Esophagus (tissue), 2 donors: ENCODE results near the gene EIF2S3. TPM values are rescaled to one million over a fixed set of nuclear protein-coding genes. Genes with fewer than 3 reads are reported as not detected.
"Not testable (repeated sequence)": the region's sequence is repeated elsewhere in the genome, so short reads cannot be mapped to it uniquely, and the experiment has no call there.

Experiments used
- H3K27ac ChIP-seq, 2 donors: one replicate each; pipeline ENCODE4 v1.5.1; 2013; ENCODE audit warnings: low read depth in 2 of 2, mild to moderate bottlenecking in 2 of 2, inconsistent platforms in 1 of 2, low read length in 1 of 2, moderate library complexity in 1 of 2
- H3K27me3 ChIP-seq, 2 donors: one replicate each; pipeline ENCODE4 v1.6.1; 2013; ENCODE audit warnings: low read length in 2 of 2, control low read depth in 1 of 2, mild to moderate bottlenecking in 1 of 2; ENCODE audit not compliant: insufficient read depth in 2 of 2, control insufficient read depth in 1 of 2
- H3K36me3 ChIP-seq, 2 donors: one replicate each; pipeline ENCODE4 v1.6.1; 2013; ENCODE audit warnings: low read length in 1 of 2; ENCODE audit not compliant: control insufficient read depth in 2 of 2, insufficient read depth in 2 of 2
- H3K4me1 ChIP-seq, 2 donors: one replicate each; pipeline ENCODE4 v1.6.1; 2013; ENCODE audit warnings: low read length in 1 of 2; ENCODE audit not compliant: control insufficient read depth in 2 of 2, insufficient read depth in 2 of 2
- H3K4me3 ChIP-seq, 2 donors: one replicate each; pipeline ENCODE4 v1.5.1; 2013; ENCODE audit warnings: low read length in 2 of 2, mild to moderate bottlenecking in 2 of 2, low read depth in 1 of 2, moderate library complexity in 1 of 2
- H3K9me3 ChIP-seq, 2 donors: one replicate each; pipeline ENCODE4 v1.6.1; 2013; ENCODE audit warnings: mild to moderate bottlenecking in 2 of 2, low read depth in 1 of 2, low read length in 1 of 2, moderate library complexity in 1 of 2; ENCODE audit not compliant: control insufficient read depth in 2 of 2, insufficient read depth in 1 of 2
- WGBS, 2 donors: extraction: QIAGEN DNeasy Blood & Tissue Kit; methylation state at CpG; one replicate each; pipeline ENCODE4 v1.1.7; 2013; 5-methylcytosine and 5-hydroxymethylcytosine counted together
- polyA plus RNA-seq, 2 donors: library from polyadenylated mRNA; stranded (reverse); fragments of 200-250 nt; gene quantifications; one replicate each; pipeline ENCODE4 v1.2.3, GENCODE V29; 2013
- donor health status: healthy with polysubstance abuse.
- donor health status: Bipolar disorder and iron deficiency.

Gene EIF2S3
- polyA plus RNA-seq, 2 donors, result 30.4 to 57.3 TPM

DNA sequence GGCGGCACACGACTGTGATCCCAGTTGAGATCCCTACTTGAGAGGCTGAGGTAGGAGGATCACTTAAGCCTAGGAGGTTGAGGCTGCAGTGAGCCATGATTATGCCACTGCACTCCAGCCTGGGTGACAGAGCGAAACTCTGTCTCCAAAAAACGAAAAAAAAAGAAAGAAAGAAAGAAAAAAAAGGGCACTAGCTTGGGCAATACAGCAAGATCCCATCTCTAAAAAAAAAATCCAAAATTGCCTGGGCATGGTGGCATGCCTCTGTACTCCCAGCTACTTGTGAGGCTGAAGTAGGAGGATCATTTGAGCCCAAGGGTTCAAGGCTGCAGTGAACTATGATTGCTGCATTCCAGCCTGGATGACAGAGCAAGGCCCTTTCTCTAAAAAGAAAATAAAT is 17.0 kb upstream of the EIF2S3 start:
- H3K9me3 ChIP-seq, result no peaks in the 10 kb centered on the region
- H3K4me1 ChIP-seq, result no peaks in the 10 kb centered on the region
- no peaks in the 10 kb centered on the region for H3K36me3 ChIP-seq
- H3K27me3 ChIP-seq, result no peaks in the 10 kb centered on the region
- H3K27ac ChIP-seq, result no peak overlapping the region
- no peak overlapping the region for H3K4me3 ChIP-seq
- 71 to 80% methylated on average over 4 of the region's 4 CpGs for WGBS, 2 donors

DNA sequence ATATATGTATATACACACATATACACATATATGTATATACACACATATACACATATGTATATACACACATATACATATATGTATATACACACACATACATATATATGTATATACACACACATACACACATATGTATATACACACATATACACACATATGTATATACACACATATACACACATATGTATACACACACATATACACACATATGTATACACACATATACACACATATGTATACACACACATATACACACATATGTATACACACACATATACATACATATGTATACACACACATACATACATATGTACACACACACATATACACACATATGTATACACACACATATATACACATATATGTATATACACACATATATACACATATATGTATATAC is 8.7 kb upstream of the EIF2S3 start:
- H3K9me3 ChIP-seq, H3K27ac ChIP-seq, H3K36me3 ChIP-seq, H3K27me3 ChIP-seq, H3K4me3 ChIP-seq, H3K4me1 ChIP-seq: not testable (repeated sequence)

DNA sequence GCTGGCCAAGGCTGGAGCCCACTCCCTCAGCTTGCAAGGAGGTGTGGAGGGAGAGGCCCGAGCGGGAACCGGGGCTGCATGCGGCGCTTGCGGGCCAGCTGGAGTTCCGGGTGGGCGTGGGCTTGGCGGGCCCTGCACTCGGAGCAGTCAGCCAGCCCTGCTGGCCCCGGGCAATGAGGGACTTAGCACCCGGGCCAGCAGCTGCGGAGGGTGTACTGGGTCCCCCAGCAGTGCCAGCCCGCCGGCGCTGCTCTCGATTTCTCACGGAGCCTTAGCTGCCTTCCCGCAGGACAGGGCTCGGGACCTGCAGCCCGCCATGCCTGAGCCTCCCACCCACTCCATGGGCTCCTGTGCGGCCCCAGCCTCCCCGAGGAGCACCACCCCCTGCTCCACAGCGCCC is 5.1 kb upstream of the EIF2S3 start:
- not testable (repeated sequence) for H3K27me3 ChIP-seq, H3K4me3 ChIP-seq, H3K36me3 ChIP-seq, H3K27ac ChIP-seq, H3K9me3 ChIP-seq, H3K4me1 ChIP-seq
- 92 to 94% methylated on average over 13 to 24 of the region's 24 CpGs for WGBS, 2 donors

DNA sequence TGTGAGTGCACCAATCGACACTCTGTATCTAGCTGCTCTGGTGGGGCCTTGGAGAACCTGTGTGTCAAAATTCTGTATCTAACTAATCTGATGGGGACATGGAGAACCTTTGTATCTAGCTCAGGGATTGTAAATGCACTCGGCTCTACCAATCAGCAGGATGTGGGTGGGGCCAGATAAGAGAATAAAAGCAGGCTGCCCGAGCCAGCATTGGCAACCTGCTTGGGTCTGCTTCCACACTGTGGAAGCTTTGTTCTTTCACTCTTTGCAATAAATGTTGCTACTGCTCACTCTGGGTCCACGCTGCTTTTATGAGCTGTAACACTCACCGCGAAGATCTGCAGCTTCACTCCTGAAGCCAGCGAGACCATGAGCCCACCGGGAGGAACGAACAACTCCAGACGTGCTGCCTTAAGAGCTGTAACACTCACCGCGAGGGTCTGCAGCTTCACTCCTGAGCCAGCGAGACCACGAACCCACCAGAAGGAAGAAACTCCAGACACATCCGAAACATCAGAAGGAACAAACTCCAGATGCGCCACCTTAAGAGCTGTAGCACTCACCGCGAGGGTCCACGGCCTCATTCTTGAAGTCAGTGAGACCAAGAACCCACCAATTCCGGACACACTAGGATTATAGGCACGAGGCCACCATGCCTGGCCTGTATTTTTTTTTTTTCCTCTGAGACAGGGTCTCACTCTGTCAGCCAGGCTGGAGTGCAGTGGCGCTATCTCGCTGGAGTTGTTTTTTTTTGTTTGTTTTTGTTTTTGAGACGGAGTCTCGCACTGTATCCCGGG is 4.0 kb upstream of the EIF2S3 start:
- not testable (repeated sequence) for H3K36me3 ChIP-seq, H3K9me3 ChIP-seq, H3K27me3 ChIP-seq, H3K4me1 ChIP-seq, H3K4me3 ChIP-seq, H3K27ac ChIP-seq
- WGBS, 2 donors, result 79 to 85% methylated on average over 22 to 26 of the region's 26 CpGs

DNA sequence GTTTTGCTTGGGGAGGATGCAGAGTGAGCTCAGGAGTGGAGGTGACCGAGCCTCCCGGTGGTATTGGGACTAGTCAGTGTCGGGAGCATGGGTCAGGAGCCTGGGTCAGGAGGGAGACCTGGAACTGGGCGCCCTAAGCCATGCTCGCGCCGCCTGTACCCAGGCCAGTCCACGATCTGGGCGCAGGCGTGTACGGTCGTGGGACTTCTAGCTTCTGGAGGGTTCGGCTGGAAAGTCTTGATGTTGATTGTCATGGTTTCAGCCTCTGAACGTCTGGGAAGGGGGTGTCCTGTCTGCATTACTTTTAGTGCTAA is 244 bp downstream of the EIF2S3 start:
- peaks cover 0 to 5% of the 10 kb centered on the region in 2 donors for H3K36me3 ChIP-seq
- H3K4me1 ChIP-seq, result no peaks in the 10 kb centered on the region
- peak overlapping the region in 1 of 2 donors; percentile 93 for H3K4me3 ChIP-seq
- H3K27ac ChIP-seq, result peak overlapping the region; percentile 94 to 97
- no peaks in the 10 kb centered on the region for H3K27me3 ChIP-seq
- no peaks in the 10 kb centered on the region for H3K9me3 ChIP-seq
- 1 to 2% methylated on average over 13 to 14 of the region's 14 CpGs for WGBS, 2 donors

DNA sequence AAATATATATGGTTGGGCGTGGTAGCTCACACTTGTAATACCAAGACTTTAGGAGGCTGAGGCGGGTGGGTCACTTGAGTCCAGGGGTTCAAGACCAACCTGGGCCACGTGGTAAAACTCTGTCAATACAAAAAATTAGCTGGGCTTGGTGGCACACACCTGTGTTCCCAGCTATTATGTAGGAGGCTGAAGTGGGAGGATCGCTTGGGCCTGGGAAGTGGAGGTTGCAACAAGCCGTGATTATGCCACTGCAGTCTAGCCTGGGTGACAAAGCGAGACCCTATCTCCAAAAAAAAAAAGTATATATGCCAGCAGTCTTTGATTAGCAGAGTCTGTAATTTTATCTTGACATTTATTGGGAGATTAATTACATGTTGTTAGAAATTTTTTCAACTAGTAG is 8.7 kb downstream of the EIF2S3 start:
- Histone ChIP-seq H3K4me1 (no peaks in the 10 kb centered on the region), H3K36me3 (peaks cover 0 to 2% of the 10 kb centered on the region in 2 donors), H3K4me3 (no peak overlapping the region), H3K27ac (no peak overlapping the region), H3K9me3 (no peaks in the 10 kb centered on the region), H3K27me3 (no peaks in the 10 kb centered on the region)
- 91 to 97% methylated on average over 6 of the region's 6 CpGs for WGBS, 2 donors

DNA sequence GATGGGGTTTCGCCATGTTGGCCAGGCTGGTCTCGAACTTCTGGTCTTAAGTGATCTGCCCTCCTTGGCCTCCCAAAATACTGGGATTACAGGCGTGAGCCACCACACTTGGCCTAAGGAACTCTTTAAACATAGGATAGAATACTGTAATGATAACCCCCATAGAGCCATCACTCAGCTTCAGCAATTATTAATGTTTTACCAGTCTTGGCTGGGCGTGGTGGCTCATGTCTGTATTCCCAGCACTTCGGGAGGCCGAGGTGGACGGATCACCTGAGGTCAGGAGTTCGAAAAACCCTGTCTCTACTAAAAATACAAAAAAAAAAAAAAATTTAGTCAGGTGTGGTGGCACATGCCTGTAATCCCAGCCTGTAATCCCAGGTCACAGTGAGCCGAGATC is 15.1 kb downstream of the EIF2S3 start:
- Histone ChIP-seq H3K36me3 (peaks cover 6 to 8% of the 10 kb centered on the region in 2 donors), H3K4me1 (no peaks in the 10 kb centered on the region), H3K27me3 (no peaks in the 10 kb centered on the region), H3K9me3 (no peaks in the 10 kb centered on the region), H3K4me3 (no peak overlapping the region), H3K27ac (no peak overlapping the region)
- 93% methylated on average over 9 of the region's 9 CpGs for WGBS, 2 donors

DNA sequence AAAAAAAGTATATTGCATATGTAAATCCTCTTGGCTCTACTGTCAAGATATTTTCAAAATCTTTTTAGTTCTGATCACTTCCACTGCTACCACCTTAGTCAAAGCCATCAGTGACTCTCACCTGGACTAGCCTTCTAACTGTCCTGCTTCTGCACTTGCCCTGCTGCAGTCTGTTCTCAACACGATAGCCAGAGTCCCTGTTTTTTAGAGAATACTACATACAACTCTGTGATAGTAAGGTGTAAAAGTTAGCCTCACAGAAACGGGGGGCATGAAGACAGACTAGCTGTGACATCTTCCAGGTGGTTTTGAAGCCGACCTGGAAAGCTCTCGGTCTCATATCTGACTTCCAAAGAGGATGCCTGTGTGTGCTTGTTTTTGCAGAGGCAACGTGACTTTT is 24.7 kb downstream of the EIF2S3 start:
- Histone ChIP-seq H3K4me3 (no peak overlapping the region), H3K36me3 (no peaks in the 10 kb centered on the region), H3K4me1 (no peaks in the 10 kb centered on the region), H3K27me3 (no peaks in the 10 kb centered on the region), H3K27ac (no peak overlapping the region), H3K9me3 (no peaks in the 10 kb centered on the region)
- WGBS, 2 donors, result 76% methylated on average over 5 of the region's 5 CpGs

DNA sequence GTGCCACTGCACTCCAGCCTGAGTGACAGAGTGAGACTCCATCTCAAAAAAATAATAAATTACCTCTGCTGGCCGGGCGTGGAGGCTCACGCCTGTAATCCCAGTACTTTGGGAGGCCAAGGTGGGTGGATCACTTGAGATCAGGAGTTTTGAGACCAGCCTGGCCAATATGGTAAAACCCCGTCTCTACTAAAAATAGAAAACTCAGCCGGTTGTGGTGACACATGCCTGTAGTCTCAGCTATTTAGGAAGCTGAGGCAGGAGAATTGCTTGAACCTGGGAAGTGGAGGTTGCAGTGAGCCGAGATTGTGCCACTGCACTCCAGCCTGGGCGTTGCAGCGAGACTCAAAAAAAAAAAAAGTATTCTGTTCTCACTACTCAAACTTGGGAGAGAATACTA is 25.5 kb downstream of the EIF2S3 start:
- H3K27me3 ChIP-seq, H3K27ac ChIP-seq, H3K4me3 ChIP-seq, H3K4me1 ChIP-seq, H3K36me3 ChIP-seq, H3K9me3 ChIP-seq: not testable (repeated sequence)
- 60 to 74% methylated on average over 8 of the region's 8 CpGs for WGBS, 2 donors

DNA sequence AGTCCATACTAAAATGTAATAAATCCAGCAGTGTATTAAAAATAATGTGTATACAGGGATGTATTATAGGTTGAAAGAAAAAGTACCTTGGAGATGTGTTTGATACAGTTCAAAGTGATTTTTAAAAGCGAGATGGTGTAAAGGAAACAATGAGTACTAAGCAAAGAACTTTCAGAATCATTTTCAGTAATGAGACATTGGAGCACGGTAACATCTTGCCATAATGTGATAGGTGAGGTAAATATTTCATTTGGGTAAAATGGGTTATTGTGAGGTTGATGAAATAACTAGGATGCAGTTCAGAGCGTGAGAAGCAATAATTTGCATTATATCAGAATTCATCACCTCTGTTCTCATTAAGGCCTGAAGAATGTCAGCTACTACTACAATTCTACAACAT is 25.9 kb downstream of the EIF2S3 start:
- no peak overlapping the region for H3K27ac ChIP-seq
- no peaks in the 10 kb centered on the region for H3K9me3 ChIP-seq
- no peaks in the 10 kb centered on the region for H3K27me3 ChIP-seq
- WGBS, 2 donors, result 74 to 78% methylated on average over 3 of the region's 3 CpGs
- H3K4me3 ChIP-seq, result no peak overlapping the region
- no peaks in the 10 kb centered on the region for H3K36me3 ChIP-seq
- no peaks in the 10 kb centered on the region for H3K4me1 ChIP-seq
